Stimulated activated CD4-positive, alpha-beta T cell treated with anti-CD3 and anti-CD28 coated beads, Interleukin-15, amount 100 ng/mL, for 24 hours (primary cell): Measurements from ENCODE around the gene DCUN1D1.

Experiments
- DNase-seq: peaks from one replicate; pipeline ENCODE4 v3.0.0-alpha.2; 2020

Gene DCUN1D1

GRCh38 chr3:182925944-182926337 is 54.4 kb downstream of the DCUN1D1 start:
- DNase-seq, result no peak

DNA sequence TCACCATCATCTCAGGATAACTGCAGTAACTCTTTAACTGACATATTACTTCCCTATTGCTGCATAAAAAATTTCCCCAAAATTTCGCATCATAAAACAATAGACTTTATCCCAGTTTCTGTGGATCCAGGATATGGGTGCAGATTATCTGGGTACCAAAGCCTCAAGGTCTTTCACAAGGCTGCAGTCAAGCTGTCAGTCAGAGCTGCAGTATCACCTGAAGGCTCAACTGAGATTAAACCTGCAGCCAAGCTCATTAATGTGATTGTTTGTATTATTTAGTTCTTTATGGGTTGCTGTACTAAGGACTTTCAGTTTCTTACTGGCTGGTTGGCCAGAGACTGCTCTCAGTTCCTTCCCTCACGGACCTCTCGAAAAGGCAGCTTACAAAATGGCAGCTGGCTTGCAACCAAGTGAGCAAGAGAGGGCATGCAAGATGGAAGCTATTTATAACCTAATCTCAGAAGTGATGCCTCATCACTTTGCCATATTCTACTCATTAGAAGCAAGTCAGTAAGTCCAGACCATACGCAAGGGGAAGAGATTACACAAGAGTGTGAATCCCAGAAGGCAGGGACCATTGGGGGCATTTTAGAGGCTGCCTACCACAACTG is 54.9 kb downstream of the DCUN1D1 start:
- no peak for DNase-seq

DNA sequence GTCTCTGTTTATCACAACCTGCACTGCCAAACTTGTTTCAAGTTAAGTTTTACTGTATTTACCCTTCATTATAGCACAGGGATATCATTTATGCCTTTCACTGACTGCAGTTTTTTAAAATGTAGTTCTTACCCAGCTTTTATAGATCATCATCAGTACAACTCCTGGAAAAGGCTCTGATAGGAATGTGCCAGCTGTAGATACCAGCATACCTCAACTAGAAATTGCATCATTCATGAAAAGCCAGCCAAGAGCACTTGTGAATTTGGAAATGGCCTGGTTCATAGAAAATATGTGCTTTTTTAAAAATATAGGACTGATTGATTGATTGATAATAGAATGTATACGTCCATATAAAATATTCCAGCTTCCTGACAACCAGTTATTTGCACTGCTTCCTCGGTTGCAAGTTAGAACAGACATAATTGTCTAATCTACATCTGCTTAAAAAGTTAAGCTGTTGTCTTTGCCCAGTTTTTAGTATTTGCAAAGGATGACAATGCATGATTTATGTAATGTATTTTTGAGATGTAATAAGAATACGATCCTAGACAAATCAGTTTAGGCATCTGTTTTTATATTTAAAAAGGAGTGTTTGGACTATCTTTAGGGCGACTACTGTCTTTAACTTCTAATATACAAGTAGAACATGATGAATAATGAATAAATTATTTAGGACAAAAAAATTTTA is 58.5 kb downstream of the DCUN1D1 start:
- DNase-seq, result no peak

DNA sequence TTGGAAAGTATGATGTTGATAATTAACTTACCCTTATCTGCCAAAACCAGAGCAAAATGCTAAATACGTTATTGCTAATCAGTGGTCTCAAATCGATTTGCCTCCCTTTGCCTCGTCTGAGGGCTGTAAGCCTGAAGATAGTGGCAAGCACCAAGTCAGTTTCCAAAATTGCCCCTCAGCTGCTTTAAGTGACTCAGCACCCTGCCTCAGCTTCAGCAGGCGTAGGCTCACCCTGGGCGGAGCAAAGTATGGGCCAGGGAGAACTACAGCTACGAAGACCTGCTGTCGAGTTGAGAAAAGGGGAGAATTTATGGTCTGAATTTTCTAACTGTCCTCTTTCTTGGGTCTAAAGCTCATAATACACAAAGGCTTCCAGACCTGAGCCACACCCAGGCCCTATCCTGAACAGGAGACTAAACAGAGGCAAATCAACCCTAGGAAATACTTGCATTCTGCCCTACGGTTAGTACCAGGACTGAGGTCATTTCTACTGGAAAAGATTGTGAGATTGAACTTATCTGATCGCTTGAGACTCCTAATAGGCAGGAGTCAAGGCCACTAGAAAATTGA is 59.7 kb downstream of the DCUN1D1 start:
- no peak for DNase-seq

GRCh38 chr3:182919866-182920357 is 60.4 kb downstream of the DCUN1D1 start:
- DNase-seq, result no peak

GRCh38 chr3:182917134-182917533 is 63.2 kb downstream of the DCUN1D1 start:
- DNase-seq, result no peak

DNA sequence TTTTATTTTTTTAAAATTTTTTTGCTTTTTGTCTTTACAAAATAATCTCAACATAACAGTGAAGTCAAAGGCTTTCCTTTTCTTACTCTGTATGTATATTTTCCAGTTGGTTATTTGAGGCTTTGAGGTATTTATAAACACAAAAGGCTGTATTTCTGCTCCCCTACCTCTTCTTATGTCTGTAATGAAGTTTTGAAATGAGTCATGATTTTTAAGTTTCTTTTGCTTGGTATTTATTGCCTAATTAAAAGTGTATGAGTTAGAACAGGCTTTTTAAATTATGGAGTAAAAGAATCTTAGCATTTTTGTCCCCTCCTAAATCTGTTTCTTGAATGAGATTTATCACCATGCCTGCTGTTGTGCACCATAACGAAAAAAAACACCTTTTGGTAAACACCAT is 66.0 kb downstream of the DCUN1D1 start:
- DNase-seq, result no peak

DNA sequence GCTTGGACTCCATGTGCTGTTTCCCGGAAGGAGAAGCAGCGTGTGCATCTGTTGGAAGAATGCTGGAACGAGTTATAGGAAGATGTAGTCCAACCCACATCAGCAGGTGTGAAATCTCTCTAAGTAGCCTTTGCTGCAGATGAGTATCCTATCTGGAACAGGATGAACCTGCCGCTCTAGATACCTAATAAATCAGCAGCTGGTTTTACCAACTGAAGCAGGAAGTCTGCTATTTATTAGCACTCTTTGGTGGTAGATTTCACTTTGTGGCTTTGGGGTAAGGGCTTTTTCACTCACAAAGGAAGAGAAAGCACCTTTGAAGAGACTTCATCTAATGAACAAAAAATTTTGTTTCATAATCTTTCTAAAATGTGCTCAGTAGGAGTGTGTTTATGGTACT is 66.4 kb downstream of the DCUN1D1 start:
- no peak for DNase-seq

GRCh38 chr3:182912474-182912873 is 67.9 kb downstream of the DCUN1D1 start:
- DNase-seq, result no peak

GRCh38 chr3:182911782-182912111 is 68.6 kb downstream of the DCUN1D1 start:
- no peak for DNase-seq

DNA sequence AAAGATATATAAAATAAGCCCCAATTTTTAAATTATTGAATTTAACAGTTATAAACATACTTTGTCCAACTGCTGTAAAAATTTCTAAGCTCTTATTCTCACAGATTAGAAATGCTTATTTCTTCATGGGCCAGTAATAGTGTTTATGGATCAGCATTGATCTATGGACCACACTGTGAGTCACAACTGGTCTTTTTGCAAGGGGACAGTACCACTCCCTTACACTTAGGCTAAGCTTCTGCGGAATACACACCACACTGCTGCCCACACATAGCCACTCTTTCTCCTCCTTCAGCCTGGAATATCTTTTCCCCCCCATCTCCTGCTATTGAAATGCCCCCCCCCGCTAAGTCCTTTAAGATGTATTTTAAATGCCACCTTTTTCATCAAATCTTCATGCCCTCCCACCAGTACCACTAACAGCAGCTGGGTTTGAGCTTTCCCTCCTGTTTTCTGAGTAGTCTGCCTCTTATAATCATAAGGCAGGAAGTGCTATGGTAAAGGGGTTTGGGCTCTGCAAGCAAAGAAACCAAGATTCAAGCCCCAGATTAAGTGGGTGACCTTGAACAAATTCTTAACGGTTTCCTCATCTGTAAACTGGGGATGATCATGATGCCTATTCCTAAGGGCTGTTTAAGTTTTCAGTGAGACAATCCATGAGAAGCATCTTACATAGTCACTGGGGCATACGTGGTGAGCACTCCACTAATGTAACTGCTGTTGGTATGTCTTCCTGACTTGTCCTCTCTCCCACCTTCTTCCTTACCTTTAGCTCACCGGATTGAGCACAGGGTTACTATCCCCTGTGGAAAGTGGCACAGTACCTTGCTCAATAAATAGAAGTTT is 69.2 kb downstream of the DCUN1D1 start:
- no peak for DNase-seq

- DNase-seq, result no peak
Observed at GRCh38 chr3:182909318-182910040, 70.9 kb downstream of the DCUN1D1 start.

GRCh38 chr3:182908471-182908870 is 71.9 kb downstream of the DCUN1D1 start:
- no peak for DNase-seq

- DNase-seq, result no peak
Observed at GRCh38 chr3:182906036-182906435, 74.3 kb downstream of the DCUN1D1 start.

DNA sequence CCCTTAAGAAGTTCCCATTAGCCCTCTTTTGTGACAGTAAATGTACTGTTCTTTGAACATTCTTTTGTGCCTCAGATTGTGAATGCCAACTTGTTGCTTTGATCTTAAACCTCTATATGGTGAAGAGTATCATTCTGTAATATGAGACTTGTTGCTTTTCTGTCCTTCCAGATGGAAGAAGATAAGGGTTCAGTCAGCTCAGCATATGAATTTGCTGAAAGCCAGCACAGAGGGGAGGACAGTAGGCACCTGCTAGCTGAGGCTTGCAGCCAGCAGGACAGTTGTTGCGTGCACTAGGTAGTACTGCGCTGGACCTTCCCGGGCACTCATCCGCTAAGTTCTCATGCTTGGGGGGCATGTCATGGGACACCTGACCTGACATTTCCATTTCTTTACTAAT is 74.7 kb downstream of the DCUN1D1 start:
- DNase-seq, result no peak

DNA sequence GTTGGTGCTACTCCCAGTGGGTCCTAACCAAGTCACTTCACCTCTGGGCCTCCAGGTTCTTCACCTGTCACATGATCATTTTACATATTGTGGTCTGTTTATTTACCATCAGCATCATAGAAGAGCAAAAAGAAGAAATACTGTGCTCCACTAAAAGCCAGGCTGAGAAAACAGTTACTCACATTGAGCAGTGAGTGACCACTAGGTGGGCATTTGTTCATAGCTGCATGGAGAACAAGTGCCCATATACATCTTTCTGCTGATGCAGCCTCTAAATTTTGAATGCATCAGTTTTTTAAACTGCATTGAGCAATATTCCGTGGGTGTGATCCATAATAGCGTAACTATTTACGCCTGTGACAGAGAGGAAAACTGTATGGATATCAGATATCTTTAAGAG is 76.2 kb downstream of the DCUN1D1 start:
- no peak for DNase-seq

DNA sequence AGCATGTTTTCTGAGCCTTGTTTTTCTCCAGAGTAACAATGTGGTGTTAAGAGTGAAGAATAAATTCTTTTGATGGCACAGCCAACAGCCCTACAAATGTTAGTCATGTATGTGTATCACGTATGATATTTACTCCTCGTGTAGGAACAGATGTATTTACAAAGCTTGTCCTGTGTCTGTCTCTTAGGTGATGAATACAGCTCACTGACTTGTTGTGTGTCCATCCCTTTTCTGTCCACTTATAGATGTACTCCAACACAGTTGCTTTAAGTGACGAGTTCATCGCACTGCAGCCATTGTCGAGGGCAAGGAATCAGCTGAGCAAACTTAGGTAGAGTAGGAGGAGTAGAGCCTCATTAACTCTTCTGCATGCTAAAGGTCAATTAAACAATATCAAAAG is 78.1 kb downstream of the DCUN1D1 start:
- no peak for DNase-seq

GRCh38 chr3:182896553-182896952 is 83.8 kb downstream of the DCUN1D1 start:
- DNase-seq, result no peak

GRCh38 chr3:182895513-182896112 is 84.7 kb downstream of the DCUN1D1 start:
- DNase-seq, result no peak

DNA sequence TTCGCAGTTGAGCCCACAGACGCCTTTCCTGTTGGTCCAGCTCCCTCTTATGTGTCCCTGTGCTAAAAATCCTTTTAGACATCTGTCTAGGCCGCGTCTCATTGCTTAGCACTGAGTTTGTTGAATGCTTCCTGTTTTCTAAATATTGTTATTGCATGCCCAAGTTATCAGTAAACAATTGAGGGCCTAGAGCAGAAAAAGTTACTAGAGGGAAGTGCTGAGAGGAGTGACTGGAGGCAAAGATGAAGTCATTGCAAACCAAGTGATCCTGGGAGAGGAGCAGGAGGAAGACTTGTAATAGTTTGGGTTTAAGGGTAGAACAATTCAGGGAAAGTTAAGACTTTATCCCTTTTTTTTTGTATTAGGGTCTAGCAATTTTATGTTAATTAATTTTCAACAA is 88.1 kb downstream of the DCUN1D1 start:
- DNase-seq, result no peak

DNA sequence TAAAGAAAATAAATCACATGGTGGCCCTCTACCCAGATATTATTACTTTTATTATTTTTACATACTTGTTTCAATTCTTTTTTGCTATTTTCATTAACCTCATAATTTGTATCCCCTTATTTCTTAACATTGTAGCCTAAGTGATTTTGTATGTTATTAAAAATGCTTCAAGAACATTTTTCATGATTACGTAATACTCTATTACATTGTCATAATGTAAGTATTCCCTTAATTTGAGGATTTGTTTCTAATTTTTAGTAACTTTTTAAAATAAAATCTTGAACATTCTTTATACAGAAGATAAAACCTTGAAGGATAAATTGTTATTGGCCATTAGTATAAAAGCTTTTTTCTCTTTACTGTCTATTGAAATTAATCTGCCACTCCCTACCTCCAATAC is 89.0 kb downstream of the DCUN1D1 start:
- DNase-seq, result no peak

GRCh38 chr3:182889948-182890629 is 90.2 kb downstream of the DCUN1D1 start:
- DNase-seq, result no peak
